Fibroblast of pulmonary artery (primary cell): ENCODE results near the gene MAP7D3.
"Not testable (repeated sequence)": the region's sequence is repeated elsewhere in the genome, so short reads cannot be mapped to it uniquely, and the experiment has no call there.

Experiments used
- DNase-seq: peaks from one replicate; pipeline ENCODE4 v3.0.0-alpha.2; 2010; ENCODE audit warnings: low read depth
- H3K4me3 ChIP-seq: replicated peaks from 2 replicates; pipeline ENCODE4 v1.5.1; 2011; ENCODE audit warnings: low read depth, mild to moderate bottlenecking, control low read depth, low read length, moderate library complexity
- TF ChIP-seq, protein P1 (sequence below): IDR thresholded peaks from 2 replicates; pipeline ENCODE4 v1.5.1; 2011; ENCODE audit warnings: mild to moderate bottlenecking, control low read depth, low read length, inconsistent platforms; ENCODE audit errors: missing control alignments

Gene MAP7D3

GRCh38 chrX:136170139-136170800 is 80.9 kb downstream of the MAP7D3 start:
- peak; percentile 58 for DNase-seq
- H3K4me3 ChIP-seq = no peak overlapping the region
- TF ChIP-seq, protein P1, sequence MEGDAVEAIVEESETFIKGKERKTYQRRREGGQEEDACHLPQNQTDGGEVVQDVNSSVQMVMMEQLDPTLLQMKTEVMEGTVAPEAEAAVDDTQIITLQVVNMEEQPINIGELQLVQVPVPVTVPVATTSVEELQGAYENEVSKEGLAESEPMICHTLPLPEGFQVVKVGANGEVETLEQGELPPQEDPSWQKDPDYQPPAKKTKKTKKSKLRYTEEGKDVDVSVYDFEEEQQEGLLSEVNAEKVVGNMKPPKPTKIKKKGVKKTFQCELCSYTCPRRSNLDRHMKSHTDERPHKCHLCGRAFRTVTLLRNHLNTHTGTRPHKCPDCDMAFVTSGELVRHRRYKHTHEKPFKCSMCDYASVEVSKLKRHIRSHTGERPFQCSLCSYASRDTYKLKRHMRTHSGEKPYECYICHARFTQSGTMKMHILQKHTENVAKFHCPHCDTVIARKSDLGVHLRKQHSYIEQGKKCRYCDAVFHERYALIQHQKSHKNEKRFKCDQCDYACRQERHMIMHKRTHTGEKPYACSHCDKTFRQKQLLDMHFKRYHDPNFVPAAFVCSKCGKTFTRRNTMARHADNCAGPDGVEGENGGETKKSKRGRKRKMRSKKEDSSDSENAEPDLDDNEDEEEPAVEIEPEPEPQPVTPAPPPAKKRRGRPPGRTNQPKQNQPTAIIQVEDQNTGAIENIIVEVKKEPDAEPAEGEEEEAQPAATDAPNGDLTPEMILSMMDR = peak; percentile 42

GRCh38 chrX:136168929-136169735 is 82.1 kb downstream of the MAP7D3 start:
- H3K4me3 ChIP-seq = no peak overlapping the region
- peak; percentile 83 for DNase-seq
- TF ChIP-seq, protein P1 = no peak

- not testable (repeated sequence) for DNase-seq, H3K4me3 ChIP-seq
These were observed 83.2 kb downstream of the MAP7D3 start for GRCh38 chrX:136167989-136168388.

GRCh38 chrX:136166221-136166855 is 84.9 kb downstream of the MAP7D3 start:
- no peak overlapping the region for H3K4me3 ChIP-seq
- TF ChIP-seq, protein P1 = peak; percentile 47
- DNase-seq = peak; percentile 58

GRCh38 chrX:136165406-136165805 is 85.8 kb downstream of the MAP7D3 start:
- no peak overlapping the region for H3K4me3 ChIP-seq

DNA sequence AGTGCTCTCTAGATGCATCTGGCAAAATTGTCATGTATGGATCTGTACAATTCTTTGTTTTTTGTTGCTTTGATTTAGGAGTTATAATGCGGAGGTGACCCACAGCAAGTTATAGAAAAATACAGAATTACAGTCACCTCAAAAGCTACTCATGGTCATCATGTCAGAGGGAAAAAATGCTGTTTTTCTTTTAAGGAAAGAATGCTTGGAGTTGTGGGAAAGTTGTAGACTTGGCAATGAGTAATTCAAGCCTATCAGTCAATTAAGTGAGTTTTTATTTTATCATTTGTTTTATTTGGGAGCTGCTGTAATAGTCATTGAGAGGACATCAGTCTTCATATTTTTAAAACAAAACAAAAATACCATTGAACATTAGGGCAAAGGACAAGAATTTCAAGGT is 87.5 kb downstream of the MAP7D3 start:
- no peak for DNase-seq
- no peak overlapping the region for H3K4me3 ChIP-seq
- TF ChIP-seq, protein P1 = no peak

More at GRCh38 chrX:136165406-136165805, 85.8 kb downstream of the MAP7D3 start:
- TF ChIP-seq, protein P1 = no peak
- no peak for DNase-seq
